Activated T-cell treated with anti-CD3 and anti-CD28 coated beads, Interleukin-2, amount 50 U/mL, for 72 hours (primary cell): ENCODE data around the gene EXOC4. TPM values are rescaled to one million over a fixed set of nuclear protein-coding genes. Genes with fewer than 3 reads are reported as not detected.
A peak's percentile ranks its signal among the peaks of the same experiment; 100 is the strongest.

Experiments used
- ATAC-seq, 2 donors: fragments of 150-1000 bp; cut with Tn5 transposase; replicated peaks in 1 of 2; 2 replicates each; pipeline ENCODE4 v1.10.0; 2021; ENCODE audit warnings: moderate library complexity in 2 of 2, mild to moderate bottlenecking in 1 of 2
- DNase-seq, 2 donors: peaks; one replicate each; pipeline ENCODE4 v3.0.0; 2021 to 2022; ENCODE audit warnings: mixed read lengths in 1 of 2
- H3K27ac Mint-ChIP-seq: one replicate; pipeline ENCODE4 v1.8.0; 2022; ENCODE audit warnings: mild to moderate bottlenecking, moderate library complexity, mixed read lengths
- H3K27me3 Mint-ChIP-seq: one replicate; pipeline ENCODE4 v1.8.0; 2022; ENCODE audit warnings: low read depth, mixed read lengths
- H3K36me3 Mint-ChIP-seq, 2 donors: one replicate each; pipeline ENCODE4 v1.8.0; 2022; ENCODE audit warnings: mixed read lengths in 2 of 2, mild to moderate bottlenecking in 1 of 2; ENCODE audit not compliant: insufficient read depth in 2 of 2
- H3K4me1 Mint-ChIP-seq: one replicate; pipeline ENCODE4 v1.8.0; 2022; ENCODE audit warnings: low read depth, mixed read lengths
- H3K4me3 Mint-ChIP-seq, 2 donors: one replicate each; pipeline ENCODE4 v1.8.0; 2022; ENCODE audit warnings: mild to moderate bottlenecking in 2 of 2, mixed read lengths in 2 of 2, moderate library complexity in 2 of 2
- H3K9me3 Mint-ChIP-seq, 2 donors: one replicate each; pipeline ENCODE4 v1.8.0; 2022; ENCODE audit warnings: mixed read lengths in 2 of 2
- total RNA-seq, 2 donors: library from RNA; stranded (reverse); gene quantifications; one replicate each; pipeline ENCODE4 v1.2.3, GENCODE V29; 2022

EXOC4 gene
- total RNA-seq, 2 donors from 2014 or later: 74.1 to 76.3 TPM

DNA sequence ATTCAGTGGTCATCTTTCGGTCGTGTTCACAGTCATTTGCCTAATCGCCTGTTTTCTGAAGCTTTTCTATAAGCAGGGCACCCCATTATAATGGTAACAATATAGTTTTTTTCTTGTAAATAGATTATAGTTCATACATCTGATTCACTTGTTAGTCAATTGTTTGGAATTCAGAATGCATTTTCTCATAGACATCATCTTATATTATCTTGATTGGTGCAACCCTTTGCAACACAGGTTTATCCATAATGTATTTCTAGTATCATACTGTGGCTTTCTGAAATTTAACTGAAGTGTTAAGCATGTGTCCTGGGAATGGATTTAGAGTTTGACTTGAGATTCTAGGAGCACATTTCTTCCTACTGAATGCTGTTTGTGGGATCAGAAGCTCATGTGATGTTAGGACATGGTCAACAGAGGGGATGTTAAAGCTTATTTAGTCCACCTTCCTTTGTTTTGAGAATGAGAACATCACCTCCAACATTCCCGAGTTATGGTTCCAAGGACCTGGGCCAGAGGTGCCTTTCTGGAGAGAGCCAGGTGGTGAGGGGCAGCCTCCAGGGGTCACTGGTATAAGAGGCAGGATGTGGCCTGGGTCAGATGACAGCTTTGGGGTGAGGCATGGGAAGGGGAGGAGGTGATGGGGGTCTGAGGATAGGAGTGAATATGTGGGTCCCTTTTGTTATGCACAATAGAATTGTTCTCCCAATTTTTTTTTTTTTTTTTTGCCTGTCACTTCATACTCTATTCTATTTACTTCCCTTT, 415.6 kb downstream of the EXOC4 start:
- DNase-seq (no peak), ATAC-seq (no peak)
- Mint-ChIP-seq H3K36me3 (peaks cover 0 to under 1% of the 10 kb centered on the region in 2 donors), H3K4me1 (no peaks in the 10 kb centered on the region), H3K4me3 (no peak overlapping the region), H3K27me3 (no peaks in the 10 kb centered on the region), H3K9me3 (peaks cover 0 to 2% of the 10 kb centered on the region in 2 donors), H3K27ac (no peak overlapping the region)

- Mint-ChIP-seq H3K36me3 (no peaks in the 10 kb centered on the region), H3K27ac (no peak overlapping the region), H3K9me3 (peaks cover 0 to 2% of the 10 kb centered on the region in 2 donors), H3K4me3 (no peak overlapping the region), H3K4me1 (no peaks in the 10 kb centered on the region), H3K27me3 (no peaks in the 10 kb centered on the region)
- DNase-seq: no peak
- ATAC-seq: no peak
These were observed 416.2 kb downstream of the EXOC4 start for GRCh38 chr7:133669061-133669455.

DNA sequence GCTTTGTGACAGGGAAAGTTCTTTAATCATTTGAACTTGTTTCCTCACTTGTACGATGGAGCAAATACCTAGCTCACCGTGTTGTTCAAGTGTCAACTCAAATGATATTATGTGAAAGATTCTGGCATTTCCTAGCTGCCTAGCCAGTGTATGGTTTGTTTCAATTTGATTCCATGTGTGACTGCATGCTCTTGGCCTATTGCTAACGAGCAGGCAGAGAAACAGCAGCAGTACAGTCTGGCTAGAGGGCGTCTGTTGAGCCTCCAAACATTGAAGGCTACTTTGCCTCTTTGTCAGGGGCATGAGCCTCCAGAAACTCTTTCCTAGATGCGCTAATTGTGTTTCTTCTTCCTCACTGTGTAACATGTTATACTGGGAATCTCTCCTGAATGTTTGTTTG, 417.4 kb downstream of the EXOC4 start:
- ATAC-seq (no peak), DNase-seq (no peak)
- Mint-ChIP-seq H3K4me3 (no peak overlapping the region), H3K9me3 (peaks cover 0 to 2% of the 10 kb centered on the region in 2 donors), H3K27me3 (no peaks in the 10 kb centered on the region), H3K36me3 (no peaks in the 10 kb centered on the region), H3K27ac (no peak overlapping the region), H3K4me1 (no peaks in the 10 kb centered on the region)

DNA sequence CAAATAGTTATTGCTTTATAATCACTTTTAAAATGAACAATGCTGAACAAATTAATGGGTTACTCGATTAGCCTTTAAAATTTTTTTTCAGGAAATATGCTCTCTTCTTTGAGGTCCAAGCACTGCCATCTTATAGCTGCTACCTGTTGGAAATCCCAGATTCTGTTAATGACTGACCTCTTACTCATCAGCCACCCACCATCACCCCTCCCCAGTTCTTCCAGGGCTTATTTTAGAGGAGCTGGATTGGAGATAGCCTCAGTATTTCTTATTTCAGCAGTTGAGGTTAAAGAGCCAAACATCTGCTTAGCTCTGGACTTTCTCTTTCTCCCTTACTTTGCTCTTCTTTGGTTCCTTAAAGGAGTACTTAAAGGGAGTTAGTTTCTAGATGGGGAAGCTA, 420.0 kb downstream of the EXOC4 start:
- H3K36me3 Mint-ChIP-seq: no peaks in the 10 kb centered on the region
- DNase-seq (no peak), ATAC-seq (no peak)
- H3K4me1 Mint-ChIP-seq: no peaks in the 10 kb centered on the region
- no peaks in the 10 kb centered on the region for H3K27me3 Mint-ChIP-seq
- H3K4me3 Mint-ChIP-seq: no peak overlapping the region
- no peak overlapping the region for H3K27ac Mint-ChIP-seq
- H3K9me3 Mint-ChIP-seq: peaks cover 0 to 2% of the 10 kb centered on the region in 2 donors

DNA sequence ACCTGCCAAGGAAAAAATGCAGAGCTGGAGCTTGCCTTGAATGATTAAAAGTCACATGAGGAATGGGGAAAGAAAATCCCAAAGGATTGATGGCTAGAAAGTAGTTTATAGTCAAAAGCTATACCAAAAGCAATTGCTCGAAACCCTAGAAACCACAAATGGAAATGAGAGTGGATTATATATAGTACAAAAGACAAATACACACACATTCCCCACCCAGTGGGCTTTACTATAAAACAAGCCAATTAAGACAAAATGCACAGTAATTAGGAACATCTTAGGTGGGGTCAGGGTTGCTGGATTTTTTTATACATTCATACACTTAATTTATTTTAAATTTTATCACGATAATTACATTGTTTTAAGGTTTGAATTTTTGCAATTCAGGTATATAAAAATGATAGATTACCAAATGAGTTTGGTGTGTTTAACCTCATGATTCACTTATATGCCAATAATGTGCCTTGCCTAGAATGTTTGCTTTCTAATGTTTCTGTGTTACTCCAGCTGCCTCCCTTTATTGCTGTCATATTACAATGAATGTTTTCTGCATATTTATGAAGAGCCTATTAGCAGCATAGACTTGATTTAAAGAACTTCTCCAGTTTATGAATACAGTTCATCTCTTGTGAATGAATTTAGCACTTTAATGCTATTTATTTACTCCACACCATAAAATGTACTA, 421.3 kb downstream of the EXOC4 start:
- Mint-ChIP-seq H3K4me3 (no peak overlapping the region), H3K36me3 (peaks cover 0 to 5% of the 10 kb centered on the region in 2 donors), H3K4me1 (no peaks in the 10 kb centered on the region), H3K9me3 (peaks cover 0 to 2% of the 10 kb centered on the region in 2 donors), H3K27ac (no peak overlapping the region), H3K27me3 (no peaks in the 10 kb centered on the region)
- DNase-seq: no peak
- ATAC-seq: no peak

DNA sequence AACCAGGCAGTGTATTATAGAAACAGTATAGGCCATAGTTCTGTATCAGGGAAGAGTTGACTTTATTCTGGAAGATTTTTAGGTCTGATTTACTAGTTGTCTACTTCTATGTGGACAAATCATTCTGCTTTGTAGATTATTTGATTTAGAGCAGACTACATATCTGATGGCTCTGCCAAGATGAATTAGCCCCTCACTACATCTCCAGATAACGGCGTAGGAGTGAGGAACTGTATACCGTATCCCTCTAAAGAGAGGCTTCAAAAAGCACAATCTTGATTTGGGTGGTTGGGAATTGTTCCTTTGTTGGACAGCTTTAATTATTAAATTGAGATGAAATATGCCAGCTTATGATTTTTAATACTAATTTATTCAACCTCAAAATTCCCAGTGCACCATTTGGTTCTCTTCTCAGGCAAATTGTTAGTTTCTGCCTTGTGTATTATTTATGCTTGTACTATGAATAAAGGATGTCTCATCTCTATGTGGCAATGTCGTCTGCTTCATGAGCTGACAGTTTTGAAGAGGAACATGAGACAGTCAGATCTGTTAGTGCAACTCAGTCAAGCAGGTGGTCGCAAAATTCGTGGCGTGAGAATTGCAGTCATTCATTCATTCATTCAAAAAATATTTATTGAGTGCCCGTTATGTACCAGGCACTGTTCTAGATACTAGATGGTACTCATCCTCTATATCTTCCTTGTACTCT, 422.8 kb downstream of the EXOC4 start:
- H3K9me3 Mint-ChIP-seq: peaks cover 0 to 2% of the 10 kb centered on the region in 2 donors
- H3K27me3 Mint-ChIP-seq: no peaks in the 10 kb centered on the region
- peaks cover 0 to 5% of the 10 kb centered on the region in 2 donors for H3K36me3 Mint-ChIP-seq
- H3K4me3 Mint-ChIP-seq: no peak overlapping the region
- no peaks in the 10 kb centered on the region for H3K4me1 Mint-ChIP-seq
- ATAC-seq: no peak
- no peak overlapping the region for H3K27ac Mint-ChIP-seq
- no peak for DNase-seq

- Mint-ChIP-seq H3K9me3 (no peaks in the 10 kb centered on the region), H3K4me1 (no peaks in the 10 kb centered on the region), H3K27ac (no peak overlapping the region), H3K36me3 (peaks cover 0 to 5% of the 10 kb centered on the region in 2 donors), H3K4me3 (no peak overlapping the region), H3K27me3 (no peaks in the 10 kb centered on the region)
- no peak for ATAC-seq
- no peak for DNase-seq
These were observed 424.0 kb downstream of the EXOC4 start for GRCh38 chr7:133676805-133677370.

DNA sequence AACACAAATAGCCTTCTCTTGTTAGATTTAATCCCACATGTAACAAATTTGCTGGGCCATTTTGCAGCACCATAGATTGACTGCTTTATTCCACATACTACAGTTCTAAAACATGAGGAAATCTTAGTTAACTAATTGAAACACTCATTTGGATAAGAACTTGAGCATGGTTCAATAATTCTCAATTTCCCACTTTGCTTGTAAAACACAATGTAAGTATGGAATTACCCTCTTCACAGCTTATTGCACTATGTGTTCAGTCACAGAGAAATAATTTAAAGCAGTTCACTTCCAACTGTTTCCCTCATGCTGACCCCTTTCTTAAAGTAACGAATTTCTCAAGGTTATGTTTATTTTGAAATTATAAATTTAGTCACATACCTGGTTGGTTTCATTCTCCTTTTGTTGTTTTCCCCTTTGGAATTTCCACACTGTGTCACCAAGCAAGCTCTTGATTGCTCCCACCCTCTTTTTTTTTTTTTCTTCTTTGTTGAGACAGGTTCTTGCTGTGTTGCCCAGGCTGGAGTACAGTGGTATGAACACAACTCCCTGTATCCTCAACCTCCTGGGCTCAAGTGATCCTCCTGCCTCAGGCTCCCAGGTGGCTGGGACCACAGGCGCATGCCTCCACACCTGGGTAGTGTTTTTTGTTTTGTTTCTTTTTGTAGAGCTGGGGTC, 425.4 kb downstream of the EXOC4 start:
- no peaks in the 10 kb centered on the region for H3K9me3 Mint-ChIP-seq
- H3K4me3 Mint-ChIP-seq: no peak overlapping the region
- H3K27ac Mint-ChIP-seq: no peak overlapping the region
- H3K27me3 Mint-ChIP-seq: no peaks in the 10 kb centered on the region
- ATAC-seq: no peak
- H3K36me3 Mint-ChIP-seq: peaks cover 0 to 5% of the 10 kb centered on the region in 2 donors
- DNase-seq: no peak
- peaks cover 12% of the 10 kb centered on the region for H3K4me1 Mint-ChIP-seq

DNA sequence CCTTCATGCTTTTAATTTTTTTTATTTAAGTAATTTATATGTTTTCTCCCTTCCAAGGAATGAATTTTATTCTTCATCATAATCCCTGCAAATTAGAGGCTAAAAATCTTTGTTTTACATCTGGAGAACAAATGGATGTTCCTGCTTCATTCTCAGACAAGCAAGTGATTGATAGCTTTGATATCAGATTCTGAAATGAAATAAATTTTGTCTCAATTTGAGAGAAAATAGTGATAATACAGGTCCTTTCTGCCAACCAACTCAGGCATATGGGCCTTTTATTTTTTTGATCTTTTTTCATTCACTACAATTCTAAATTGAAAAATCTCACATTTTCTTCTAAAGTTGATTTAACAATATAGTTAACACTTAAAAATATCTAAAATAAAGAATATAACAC, 427.1 kb downstream of the EXOC4 start:
- H3K4me3 Mint-ChIP-seq: no peak overlapping the region
- H3K36me3 Mint-ChIP-seq: peaks cover 0 to 5% of the 10 kb centered on the region in 2 donors
- DNase-seq (no peak), ATAC-seq (no peak)
- no peaks in the 10 kb centered on the region for H3K27me3 Mint-ChIP-seq
- no peaks in the 10 kb centered on the region for H3K9me3 Mint-ChIP-seq
- peaks cover 12% of the 10 kb centered on the region for H3K4me1 Mint-ChIP-seq
- H3K27ac Mint-ChIP-seq: no peak overlapping the region

- H3K36me3 Mint-ChIP-seq: peaks cover 0 to 5% of the 10 kb centered on the region in 2 donors
- no peak for DNase-seq
- no peak overlapping the region for H3K27ac Mint-ChIP-seq
- H3K4me3 Mint-ChIP-seq: no peak overlapping the region
- no peaks in the 10 kb centered on the region for H3K27me3 Mint-ChIP-seq
- no peak for ATAC-seq
- peaks cover 12% of the 10 kb centered on the region for H3K4me1 Mint-ChIP-seq
- H3K9me3 Mint-ChIP-seq: peaks cover 0 to 3% of the 10 kb centered on the region in 2 donors
These were observed 428.7 kb downstream of the EXOC4 start for GRCh38 chr7:133681529-133681928.

GRCh38 chr7:133682364-133683181, 429.7 kb downstream of the EXOC4 start:
- DNase-seq (peak; percentile 9 to 31), ATAC-seq (peak; percentile 92 to 99)
- Mint-ChIP-seq H3K4me3 (no peak overlapping the region), H3K4me1 (peaks cover 12% of the 10 kb centered on the region), H3K27me3 (no peaks in the 10 kb centered on the region), H3K36me3 (peaks cover 0 to 5% of the 10 kb centered on the region in 2 donors), H3K9me3 (peaks cover 0 to 3% of the 10 kb centered on the region in 2 donors), H3K27ac (no peak overlapping the region)

GRCh38 chr7:133683182-133683454, 430.2 kb downstream of the EXOC4 start:
- H3K4me3 Mint-ChIP-seq: no peak overlapping the region
- ATAC-seq: no peak
- H3K4me1 Mint-ChIP-seq: peaks cover 12% of the 10 kb centered on the region

More at GRCh38 chr7:133683182-133683454, 430.2 kb downstream of the EXOC4 start:
- no peak overlapping the region for H3K27ac Mint-ChIP-seq
- DNase-seq: no peak
- no peaks in the 10 kb centered on the region for H3K27me3 Mint-ChIP-seq
- peaks cover 0 to 3% of the 10 kb centered on the region in 2 donors for H3K9me3 Mint-ChIP-seq
- peaks cover 0 to 5% of the 10 kb centered on the region in 2 donors for H3K36me3 Mint-ChIP-seq
